IMR-90 (cell line): ENCODE results near the gene CAMKMT. TPM values are rescaled to one million over a fixed set of nuclear protein-coding genes. Genes with fewer than 3 reads are reported as not detected.

Experiments used
- ATAC-seq: fragments of 200-7000 bp; cut with Tn5 transposase; 2 replicates; pipeline ENCODE4 v1.9.1; 2020; ENCODE audit warnings: low read depth, mild to moderate bottlenecking, moderate library complexity
- BruUV-seq: library from RNA; stranded (reverse); fragments of 400-500 nt; replicated peaks from 2 replicates; lab custom pipeline; 2021; lab: Mats Ljungman, UMichigan
- CTCF ChIA-PET: fragments of 300-600 bp; formaldehyde crosslinking; extraction: SDS; loops from one replicate; lab custom pipeline; 2021; ENCODE audit warnings: antibody characterized with exemption; lab: Yijun Ruan, JAX
- POLR2A ChIA-PET: fragments of 300-600 bp; sonication (Branson Sonifier 250); formaldehyde crosslinking; loops from one replicate; lab custom pipeline; 2022; ENCODE audit warnings: antibody characterized with exemption; ENCODE audit not compliant: unreplicated experiment; lab: Charles Lee
- DNase-seq: peaks from one replicate; pipeline ENCODE4 v3.0.0; 2013
- H2AFZ ChIP-seq: replicated peaks from 2 replicates; pipeline ENCODE3; 2013; ENCODE audit warnings: low read length, mild to moderate bottlenecking; ENCODE audit not compliant: poor library complexity
- H2AK5ac ChIP-seq: 2 replicates; pipeline ENCODE4 v1.6.1; 2013; ENCODE audit warnings: low read depth, low read length, inconsistent platforms
- H2AK9ac ChIP-seq: replicated peaks from 2 replicates; pipeline ENCODE3; 2013; ENCODE audit warnings: mild to moderate bottlenecking, low read depth, low read length, moderate library complexity; ENCODE audit not compliant: poor library complexity
- H2BK120ac ChIP-seq: 2 replicates; pipeline ENCODE4 v1.6.1; 2013; ENCODE audit warnings: low read depth, low read length, inconsistent platforms
- H2BK15ac ChIP-seq: 3 replicates; pipeline ENCODE4 v1.6.1; 2013; ENCODE audit warnings: low read depth, low read length, inconsistent platforms
- H2BK20ac ChIP-seq: 2 replicates; pipeline ENCODE4 v1.6.1; 2013; ENCODE audit warnings: low read depth, mild to moderate bottlenecking, inconsistent platforms, low read length, moderate library complexity
- H2BK5ac ChIP-seq: 2 replicates; pipeline ENCODE4 v1.6.1; 2013; ENCODE audit warnings: mild to moderate bottlenecking, low read depth, low read length, inconsistent platforms; ENCODE audit not compliant: poor library complexity, severe bottlenecking
- H3K14ac ChIP-seq: replicated peaks from 2 replicates; pipeline ENCODE4 v1.6.1; 2013; ENCODE audit warnings: low read depth, low read length, inconsistent platforms
- H3K18ac ChIP-seq: 2 replicates; pipeline ENCODE4 v1.6.1; 2013; ENCODE audit warnings: low read depth, low read length, control low read depth
- H3K23ac ChIP-seq: 2 replicates; pipeline ENCODE4 v1.6.1; 2013; ENCODE audit warnings: low read depth, low read length, inconsistent platforms
- H3K27ac ChIP-seq: 2 replicates; pipeline ENCODE4 v1.5.1; 2013; ENCODE audit warnings: mild to moderate bottlenecking, control low read depth, low read length; ENCODE audit not compliant: insufficient read depth
- H3K27me3 ChIP-seq: 2 replicates; pipeline ENCODE4 v1.6.1; 2013; ENCODE audit warnings: low read length; ENCODE audit not compliant: control insufficient read depth, insufficient read depth
- H3K36me3 ChIP-seq: 2 replicates; pipeline ENCODE4 v1.6.1; 2013; ENCODE audit warnings: low read length, mixed read lengths; ENCODE audit not compliant: control insufficient read depth, insufficient read depth
- H3K4ac ChIP-seq: 2 replicates; pipeline ENCODE4 v1.6.1; 2013; ENCODE audit warnings: low read depth, low read length, inconsistent platforms
- H3K4me1 ChIP-seq: 2 replicates; pipeline ENCODE4 v1.6.1; 2013; ENCODE audit warnings: low read length, mixed read lengths; ENCODE audit not compliant: control insufficient read depth, insufficient read depth
- H3K4me2 ChIP-seq: 2 replicates; pipeline ENCODE4 v1.6.1; 2013; ENCODE audit warnings: low read depth, mild to moderate bottlenecking, control low read depth, low read length, moderate library complexity
- H3K4me3 ChIP-seq: 2 replicates; pipeline ENCODE4 v1.5.1; 2013; ENCODE audit warnings: low read depth, mild to moderate bottlenecking, control low read depth, low read length, moderate library complexity; ENCODE audit not compliant: insufficient read depth
- H3K56ac ChIP-seq: 2 replicates; pipeline ENCODE4 v1.6.1; 2013; ENCODE audit warnings: low read length, inconsistent platforms; ENCODE audit not compliant: insufficient read depth; ENCODE audit errors: extremely low read depth
- H3K79me1 ChIP-seq, 2 experiments: 2 replicates each; pipeline ENCODE4 v1.6.1; 2013; ENCODE audit warnings: low read length in 2 of 2, inconsistent platforms in 1 of 2, low read depth in 1 of 2
- H3K9ac ChIP-seq: 2 replicates; pipeline ENCODE4 v1.6.1; 2013; ENCODE audit warnings: low read depth, low read length, control low read depth
- H3K9me1 ChIP-seq: 2 replicates; pipeline ENCODE4 v1.6.1; 2013; ENCODE audit warnings: low read length, inconsistent platforms; ENCODE audit not compliant: insufficient read depth
- H3K9me3 ChIP-seq: 2 replicates; pipeline ENCODE4 v1.6.1; 2013; ENCODE audit warnings: low read length; ENCODE audit not compliant: control insufficient read depth, insufficient read depth
- H4K20me1 ChIP-seq: 2 replicates; pipeline ENCODE4 v1.6.1; 2013; ENCODE audit warnings: low read length, inconsistent platforms; ENCODE audit not compliant: insufficient read depth
- H4K5ac ChIP-seq: 2 replicates; pipeline ENCODE4 v1.6.1; 2013; ENCODE audit warnings: mild to moderate bottlenecking, low read depth, low read length, control low read depth
- H4K8ac ChIP-seq, 2 experiments: 2 replicates each; pipeline ENCODE4 v1.6.1; 2013; ENCODE audit warnings: low read depth in 2 of 2, low read length in 2 of 2, control low read depth in 1 of 2, inconsistent platforms in 1 of 2
- H4K91ac ChIP-seq: 2 replicates; pipeline ENCODE4 v1.6.1; 2013; ENCODE audit warnings: low read depth, low read length, inconsistent platforms; ENCODE audit not compliant: insufficient read depth
- MAFK ChIP-seq: IDR thresholded peaks from 2 replicates; pipeline ENCODE4 v1.6.1; 2012; ENCODE audit warnings: low read depth, low read length, improper control_type of control experiment
- RCOR1 ChIP-seq: IDR thresholded peaks from 2 replicates; pipeline ENCODE4 v1.6.1; 2012; ENCODE audit warnings: mild to moderate bottlenecking, low read length, improper control_type of control experiment; ENCODE audit not compliant: insufficient replicate concordance
- RFX5 ChIP-seq: IDR thresholded peaks from 2 replicates; pipeline ENCODE4 v1.8.0; 2012; ENCODE audit warnings: low read depth, mild to moderate bottlenecking, low read length, moderate library complexity
- SMC3 ChIP-seq: fragments of 150-350 bp; IDR thresholded peaks from 2 replicates; pipeline ENCODE4 v1.6.1; 2016; ENCODE audit warnings: low read depth, mild to moderate bottlenecking, antibody characterized with exemption, low read length, moderate library complexity
- WGBS, 2 experiments: methylation state at CpG; one replicate each; pipeline versions ENCODE4 v1.1.5 to v1.1.7; 2013; ENCODE audit warnings: missing lambda C conversion rate in 2 of 2; ENCODE audit not compliant: insufficient read length in 1 of 2; ENCODE audit errors: extremely low coverage in 2 of 2; 5-methylcytosine and 5-hydroxymethylcytosine counted together
- dilution Hi-C: fragments of 300-500 bp; cut with HindIII; formaldehyde crosslinking; loops from one replicate; pipeline ENCODE4 v1.14.3; 2018; ENCODE audit warnings: low sequenced_read_pairs; ENCODE audit not compliant: unreplicated experiment
- in situ Hi-C: fragments of 300-500 bp; cut with MboI; formaldehyde crosslinking; loops from 3 replicates; pipeline ENCODE4 v1.14.3; 2019; ENCODE audit warnings: low sequenced_read_pairs, inconsistent platforms, mixed read lengths
- intact Hi-C: fragments of 100-400 bp; cut with micrococcal nuclease; formaldehyde crosslinking; loops from 2 replicates; pipeline ENCODE4 v1.10.0; 2022
- polyA plus RNA-seq, 3 experiments: library from polyadenylated mRNA; depleted of rRNA; stranded (reverse); fragments of >200 nt; gene quantifications; 2 replicates each; pipeline ENCODE4 v1.2.3, GENCODE V29; 2012; ENCODE audit warnings: low replicate concordance in 1 of 3
- total RNA-seq: library from RNA; depleted of rRNA; stranded (reverse); fragments of >200 nt; gene quantifications from 2 replicates; pipeline ENCODE4 v1.2.3, GENCODE V29; 2012
- TF ChIP-seq, protein P1 (sequence below): fragments of 150-350 bp; IDR thresholded peaks from 2 replicates; pipeline ENCODE4 v1.6.1; 2016; ENCODE audit warnings: low read depth, mild to moderate bottlenecking, low read length, moderate library complexity, borderline replicate concordance

Gene CAMKMT
- total and polyA plus RNA-seq, 2 of the 4 experiments (the other 2 are of a cell fraction) = 4.4 to 6.8 TPM

DNA sequence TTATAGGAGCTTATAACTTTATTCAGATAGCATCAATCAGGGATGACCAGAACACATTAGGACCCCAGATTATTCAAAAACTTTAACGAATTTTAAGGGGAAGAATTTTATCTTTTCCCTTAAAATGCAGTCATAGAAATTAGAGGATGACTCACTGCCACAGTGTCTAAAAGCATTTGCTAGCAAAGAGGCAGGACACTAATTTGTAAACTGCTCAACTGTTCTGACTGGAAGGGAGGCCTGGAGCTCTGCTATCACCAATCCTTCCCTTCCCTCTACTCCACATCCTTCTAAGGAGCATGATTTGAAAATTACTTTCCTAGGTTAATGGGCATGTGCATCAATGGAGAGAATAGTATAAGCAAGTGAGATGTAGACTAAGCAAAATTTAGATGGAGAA is 40.9 kb upstream of the CAMKMT start:
- no peak for TF ChIP-seq RFX5
- no peak for TF ChIP-seq MAFK
- TF ChIP-seq RCOR1 = no peak
- TF ChIP-seq, protein P1, sequence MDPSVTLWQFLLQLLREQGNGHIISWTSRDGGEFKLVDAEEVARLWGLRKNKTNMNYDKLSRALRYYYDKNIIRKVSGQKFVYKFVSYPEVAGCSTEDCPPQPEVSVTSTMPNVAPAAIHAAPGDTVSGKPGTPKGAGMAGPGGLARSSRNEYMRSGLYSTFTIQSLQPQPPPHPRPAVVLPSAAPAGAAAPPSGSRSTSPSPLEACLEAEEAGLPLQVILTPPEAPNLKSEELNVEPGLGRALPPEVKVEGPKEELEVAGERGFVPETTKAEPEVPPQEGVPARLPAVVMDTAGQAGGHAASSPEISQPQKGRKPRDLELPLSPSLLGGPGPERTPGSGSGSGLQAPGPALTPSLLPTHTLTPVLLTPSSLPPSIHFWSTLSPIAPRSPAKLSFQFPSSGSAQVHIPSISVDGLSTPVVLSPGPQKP = no peak
- no peak for TF ChIP-seq SMC3
- no peak overlapping the region for H4K91ac ChIP-seq
- peaks cover 25% of the 10 kb centered on the region for H3K36me3 ChIP-seq
- CTCF ChIA-PET = interaction anchor here (0.8 kb wide), 1 partner anchor 20 kb away, joined by 4 read pairs; no protein-coding TSS in a partner anchor
- dilution Hi-C loops = no loop called here
- H3K23ac ChIP-seq = no peak overlapping the region
- in situ Hi-C loops = no loop called here
- H4K5ac ChIP-seq = no peak overlapping the region
- no peaks in the 10 kb centered on the region; a peak in 2 of 4 replicates for H3K79me1 ChIP-seq
- WGBS, 2 experiments = no CpG with 5 or more reads among the region's 1 CpG
- intact Hi-C loops = no loop called here
- H3K27ac ChIP-seq = no peak overlapping the region
- no peak overlapping the region for H2AK5ac ChIP-seq
- H2BK120ac ChIP-seq = no peak overlapping the region
- H2BK20ac ChIP-seq = no peak overlapping the region
- no peak overlapping the region for H3K4ac ChIP-seq
- no peak overlapping the region for H4K8ac ChIP-seq
- H3K9me3 ChIP-seq = no peaks in the 10 kb centered on the region
- H3K18ac ChIP-seq = no peak overlapping the region
- H4K20me1 ChIP-seq = peaks cover 3% of the 10 kb centered on the region; the same call in 1 of the 2 replicates
- H3K9ac ChIP-seq = no peak overlapping the region
- POLR2A ChIA-PET = no interaction called here
- H3K56ac ChIP-seq = no peak overlapping the region
- H2BK15ac ChIP-seq = no peak overlapping the region
- no peaks in the 10 kb centered on the region for H3K27me3 ChIP-seq
- H2BK5ac ChIP-seq = no peak overlapping the region
- H3K9me1 ChIP-seq = no peaks in the 10 kb centered on the region; the same call in 1 of the 2 replicates
- H3K4me3 ChIP-seq = no peak overlapping the region
- H3K14ac ChIP-seq = no peak overlapping the region
- ATAC-seq (peak; percentile 41; the same call in 1 of the 2 replicates), DNase-seq (no peak)
- H3K4me2 ChIP-seq = no peak overlapping the region
- no peak overlapping the region for H2AK9ac ChIP-seq
- peaks cover 8% of the 10 kb centered on the region for H3K4me1 ChIP-seq
- no TSS peak for BruUV-seq
- H2AFZ ChIP-seq = no peak overlapping the region
